ENCODE measurements around the gene SPATA31D3. TPM values are rescaled to one million over a fixed set of nuclear protein-coding genes. Genes with fewer than 3 reads are reported as not detected.

Gene SPATA31D3
- total and polyA plus RNA-seq, 2 of the 13 experiments (the other 11 are each of a cell fraction or from before 2014, with no cell fraction given), result not detected

DNA sequence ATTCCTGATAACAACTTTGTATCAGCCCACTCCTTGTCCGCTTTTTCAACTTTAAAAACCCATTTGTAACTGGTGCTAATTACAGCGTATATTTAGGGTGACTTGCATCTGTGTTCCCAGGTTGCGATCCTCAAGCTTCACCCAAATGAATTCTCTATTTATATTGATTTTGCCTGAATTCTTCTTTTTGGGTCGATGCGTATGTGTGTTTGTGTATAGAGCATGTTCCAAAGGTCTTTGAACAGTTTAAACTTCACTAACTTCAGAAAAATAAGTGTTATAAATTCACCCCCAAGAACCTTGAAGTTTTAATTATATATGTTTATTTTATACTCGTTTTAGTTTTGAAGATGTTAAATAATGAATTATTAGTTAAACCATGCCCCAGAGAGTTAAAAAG lies 31.2 kb upstream of the SPATA31D3 start (continued):
- TF ChIP-seq, protein P1, sequence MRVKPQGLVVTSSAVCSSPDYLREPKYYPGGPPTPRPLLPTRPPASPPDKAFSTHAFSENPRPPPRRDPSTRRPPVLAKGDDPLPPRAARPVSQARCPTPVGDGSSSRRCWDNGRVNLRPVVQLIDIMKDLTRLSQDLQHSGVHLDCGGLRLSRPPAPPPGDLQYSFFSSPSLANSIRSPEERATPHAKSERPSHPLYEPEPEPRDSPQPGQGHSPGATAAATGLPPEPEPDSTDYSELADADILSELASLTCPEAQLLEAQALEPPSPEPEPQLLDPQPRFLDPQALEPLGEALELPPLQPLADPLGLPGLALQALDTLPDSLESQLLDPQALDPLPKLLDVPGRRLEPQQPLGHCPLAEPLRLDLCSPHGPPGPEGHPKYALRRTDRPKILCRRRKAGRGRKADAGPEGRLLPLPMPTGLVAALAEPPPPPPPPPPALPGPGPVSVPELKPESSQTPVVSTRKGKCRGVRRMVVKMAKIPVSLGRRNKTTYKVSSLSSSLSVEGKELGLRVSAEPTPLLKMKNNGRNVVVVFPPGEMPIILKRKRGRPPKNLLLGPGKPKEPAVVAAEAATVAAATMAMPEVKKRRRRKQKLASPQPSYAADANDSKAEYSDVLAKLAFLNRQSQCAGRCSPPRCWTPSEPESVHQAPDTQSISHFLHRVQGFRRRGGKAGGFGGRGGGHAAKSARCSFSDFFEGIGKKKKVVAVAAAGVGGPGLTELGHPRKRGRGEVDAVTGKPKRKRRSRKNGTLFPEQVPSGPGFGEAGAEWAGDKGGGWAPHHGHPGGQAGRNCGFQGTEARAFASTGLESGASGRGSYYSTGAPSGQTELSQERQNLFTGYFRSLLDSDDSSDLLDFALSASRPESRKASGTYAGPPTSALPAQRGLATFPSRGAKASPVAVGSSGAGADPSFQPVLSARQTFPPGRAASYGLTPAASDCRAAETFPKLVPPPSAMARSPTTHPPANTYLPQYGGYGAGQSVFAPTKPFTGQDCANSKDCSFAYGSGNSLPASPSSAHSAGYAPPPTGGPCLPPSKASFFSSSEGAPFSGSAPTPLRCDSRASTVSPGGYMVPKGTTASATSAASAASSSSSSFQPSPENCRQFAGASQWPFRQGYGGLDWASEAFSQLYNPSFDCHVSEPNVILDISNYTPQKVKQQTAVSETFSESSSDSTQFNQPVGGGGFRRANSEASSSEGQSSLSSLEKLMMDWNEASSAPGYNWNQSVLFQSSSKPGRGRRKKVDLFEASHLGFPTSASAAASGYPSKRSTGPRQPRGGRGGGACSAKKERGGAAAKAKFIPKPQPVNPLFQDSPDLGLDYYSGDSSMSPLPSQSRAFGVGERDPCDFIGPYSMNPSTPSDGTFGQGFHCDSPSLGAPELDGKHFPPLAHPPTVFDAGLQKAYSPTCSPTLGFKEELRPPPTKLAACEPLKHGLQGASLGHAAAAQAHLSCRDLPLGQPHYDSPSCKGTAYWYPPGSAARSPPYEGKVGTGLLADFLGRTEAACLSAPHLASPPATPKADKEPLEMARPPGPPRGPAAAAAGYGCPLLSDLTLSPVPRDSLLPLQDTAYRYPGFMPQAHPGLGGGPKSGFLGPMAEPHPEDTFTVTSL (CRISPR knock-in tag; IDR thresholded peaks at IDR 0.05; ENCODE audit: borderline replicate concordance), result peak; percentile 35; the same call in 1 of the 2 replicates

DNA sequence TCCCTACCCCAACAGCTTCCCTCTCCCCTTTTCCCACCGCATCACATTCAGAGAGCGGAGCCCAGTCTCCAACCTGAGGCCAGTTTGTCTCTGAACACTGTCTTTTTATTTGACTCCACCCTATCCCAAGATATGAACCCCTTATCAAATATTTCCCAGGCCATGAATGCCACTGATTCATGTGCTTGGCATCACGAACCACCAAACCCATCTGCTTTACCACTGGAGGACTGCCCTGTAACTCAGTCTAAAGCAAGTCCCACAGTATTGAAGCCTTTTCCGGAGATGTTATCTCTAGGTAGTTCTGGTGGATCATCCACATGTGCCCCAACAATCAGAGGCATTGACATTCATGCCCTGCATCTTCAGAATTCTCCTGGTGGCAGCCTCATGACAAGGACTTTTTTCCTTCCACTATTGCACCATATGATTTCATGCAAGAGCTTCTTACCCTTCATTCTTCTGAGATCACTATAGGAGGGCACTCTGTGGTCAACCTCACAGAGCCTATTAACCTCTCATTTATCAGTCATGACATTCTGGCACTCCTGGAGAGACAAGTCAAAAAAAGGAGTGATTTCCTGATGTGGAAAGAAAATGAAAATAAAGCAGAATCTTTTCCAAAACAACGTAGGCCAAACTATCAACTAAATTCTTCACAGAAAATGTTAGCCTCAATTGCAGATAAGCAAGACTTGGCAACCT lies 27.3 kb upstream of the SPATA31D3 start:
- Histone ChIP-seq H3K4me2 (ENCODE audit: low read depth, low read length) (no peak overlapping the region), H3K9me3 (ENCODE audit: low read length) (no peaks in the 10 kb centered on the region), H3K4me3 (replicated peaks in 1 of 3; ENCODE audit: insufficient read depth in 1 of 3, low read depth in 2 of 3, low read length in 3 of 3) (no peak overlapping the region), H3K36me3 (replicated peaks in 1 of 2; ENCODE audit: control insufficient read depth in 1 of 2, insufficient read depth in 2 of 2, low read length in 2 of 2) (no peaks in the 10 kb centered on the region), H3K4me1 (ENCODE audit: insufficient read depth, low read length) (no peaks in the 10 kb centered on the region), H2AFZ (ENCODE audit: low read length) (no peak overlapping the region), H3K27ac (ENCODE audit: extremely low read length, insufficient read depth, low read length) (no peak overlapping the region), H3K27me3 (ENCODE audit: control insufficient read depth in 1 of 2, insufficient read depth in 2 of 2, low read length in 2 of 2) (no peaks in the 10 kb centered on the region), H3K9ac (ENCODE audit: insufficient read depth, low read depth, low read length) (no peak overlapping the region), H4K20me1 (ENCODE audit: insufficient read depth, low read length) (no peaks in the 10 kb centered on the region), H3K79me2 (ENCODE audit: insufficient read depth, low read length) (no peaks in the 10 kb centered on the region)
- no peak for DNase-seq (ENCODE audit: low spot score)
- no peak for ATAC-seq
- FAIRE-seq, result no peak
- intact Hi-C loops (cut with micrococcal nuclease; ENCODE audit: unreplicated experiment), result no loop called here
- POLR2A ChIA-PET, result no interaction called here
- in situ Hi-C loops (cut with HindIII; ENCODE audit: extremely low pct_ligation_motif_present, low pct_unique_long_range_greater_than_20kb), result no loop called here
- no TSS peak for BruUV-seq (replicated peaks)
- 19% methylated on average over 5 of the region's 5 CpGs for WGBS (ENCODE audit: low lambda C conversion rate)
- CTCF ChIA-PET (ENCODE audit: low intra/inter-chr PET ratio, low total read pairs), result no interaction called here
- TF ChIP-seq, protein P2, sequence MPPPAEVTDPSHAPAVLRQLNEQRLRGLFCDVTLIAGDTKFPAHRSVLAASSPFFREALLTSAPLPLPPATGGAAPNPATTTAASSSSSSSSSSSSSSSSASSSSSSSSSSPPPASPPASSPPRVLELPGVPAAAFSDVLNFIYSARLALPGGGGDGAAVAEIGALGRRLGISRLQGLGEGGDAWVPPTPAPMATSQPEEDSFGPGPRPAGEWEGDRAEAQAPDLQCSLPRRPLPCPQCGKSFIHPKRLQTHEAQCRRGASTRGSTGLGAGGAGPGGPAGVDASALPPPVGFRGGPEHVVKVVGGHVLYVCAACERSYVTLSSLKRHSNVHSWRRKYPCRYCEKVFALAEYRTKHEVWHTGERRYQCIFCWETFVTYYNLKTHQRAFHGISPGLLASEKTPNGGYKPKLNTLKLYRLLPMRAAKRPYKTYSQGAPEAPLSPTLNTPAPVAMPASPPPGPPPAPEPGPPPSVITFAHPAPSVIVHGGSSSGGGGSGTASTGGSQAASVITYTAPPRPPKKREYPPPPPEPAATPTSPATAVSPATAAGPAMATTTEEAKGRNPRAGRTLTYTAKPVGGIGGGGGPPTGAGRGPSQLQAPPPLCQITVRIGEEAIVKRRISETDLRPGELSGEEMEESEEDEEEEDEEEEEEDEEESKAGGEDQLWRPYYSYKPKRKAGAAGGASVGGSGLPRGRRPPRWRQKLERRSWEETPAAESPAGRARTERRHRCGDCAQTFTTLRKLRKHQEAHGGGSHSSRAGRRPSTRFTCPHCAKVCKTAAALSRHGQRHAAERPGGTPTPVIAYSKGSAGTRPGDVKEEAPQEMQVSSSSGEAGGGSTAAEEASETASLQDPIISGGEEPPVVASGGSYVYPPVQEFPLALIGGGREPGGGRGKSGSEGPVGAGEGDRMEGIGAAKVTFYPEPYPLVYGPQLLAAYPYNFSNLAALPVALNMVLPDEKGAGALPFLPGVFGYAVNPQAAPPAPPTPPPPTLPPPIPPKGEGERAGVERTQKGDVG (CRISPR knock-in tag; IDR thresholded peaks at IDR 0.05; ENCODE audit: borderline replicate concordance), result no peak
- no peak for TF ChIP-seq MTF2 (CRISPR knock-in tag; IDR thresholded peaks at IDR 0.05; ENCODE audit: borderline replicate concordance)
- TF ChIP-seq ZNF367 (CRISPR knock-in tag; IDR thresholded peaks at IDR 0.05; ENCODE audit: borderline replicate concordance), result no peak
- no peak for TF ChIP-seq ZNF816 (CRISPR knock-in tag; IDR thresholded peaks at IDR 0.05; ENCODE audit: borderline replicate concordance)
- TF ChIP-seq RARG (CRISPR knock-in tag; IDR thresholded peaks at IDR 0.05; ENCODE audit: low read depth), result no peak
- no peak for TF ChIP-seq ZNF546 (CRISPR knock-in tag; conservative IDR thresholded peaks at IDR 0.05)
- TF ChIP-seq, protein P3, sequence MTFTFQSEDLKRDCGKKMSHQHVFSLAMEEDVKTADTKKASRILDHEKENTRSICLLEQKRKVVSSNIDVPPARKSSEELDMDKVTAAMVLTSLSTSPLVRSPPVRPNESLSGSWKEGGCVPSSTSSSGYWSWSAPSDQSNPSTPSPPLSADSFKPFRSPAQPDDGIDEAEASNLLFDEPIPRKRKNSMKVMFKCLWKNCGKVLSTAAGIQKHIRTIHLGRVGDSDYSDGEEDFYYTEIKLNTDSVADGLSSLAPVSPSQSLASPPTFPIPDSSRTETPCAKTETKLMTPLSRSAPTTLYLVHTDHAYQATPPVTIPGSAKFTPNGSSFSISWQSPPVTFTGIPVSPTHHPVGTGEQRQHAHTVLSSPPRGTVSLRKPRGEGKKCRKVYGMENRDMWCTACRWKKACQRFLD (CRISPR knock-in tag; IDR thresholded peaks at IDR 0.05; ENCODE audit: borderline replicate concordance), result no peak
- TF ChIP-seq ZNF207 (IDR thresholded peaks at IDR 0.05; ENCODE audit: borderline replicate concordance), result no peak
- TF ChIP-seq, protein P4, sequence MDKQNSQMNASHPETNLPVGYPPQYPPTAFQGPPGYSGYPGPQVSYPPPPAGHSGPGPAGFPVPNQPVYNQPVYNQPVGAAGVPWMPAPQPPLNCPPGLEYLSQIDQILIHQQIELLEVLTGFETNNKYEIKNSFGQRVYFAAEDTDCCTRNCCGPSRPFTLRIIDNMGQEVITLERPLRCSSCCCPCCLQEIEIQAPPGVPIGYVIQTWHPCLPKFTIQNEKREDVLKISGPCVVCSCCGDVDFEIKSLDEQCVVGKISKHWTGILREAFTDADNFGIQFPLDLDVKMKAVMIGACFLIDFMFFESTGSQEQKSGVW (CRISPR knock-in tag; IDR thresholded peaks at IDR 0.05; ENCODE audit: borderline replicate concordance), result no peak
- TF ChIP-seq ZNF335 (CRISPR knock-in tag; IDR thresholded peaks at IDR 0.05), result no peak
